ENCODE data around the gene AAMP. TPM values are rescaled to one million over a fixed set of nuclear protein-coding genes. Genes with fewer than 3 reads are reported as not detected.

Gene AAMP
- total RNA-seq, result 100 to 1,000 TPM in 3 of 4 donors, 10 to 100 TPM in 1; 94.9 to 186 (median 123) TPM

- no peak for TF ChIP-seq CTCF (IDR thresholded peaks at IDR 0.05; ENCODE audit: low read depth)
Measured at GRCh38 chr2:218269900-218270720, at the start of gene AAMP, which contains the start of gene PNKD. AAMP (minus strand) TSS chr2:218270137; CDS start chr2:218270086, 51 bp downstream. PNKD (plus strand) TSS chr2:218270519; CDS start chr2:218270536, 17 bp downstream.

- TF ChIP-seq CTCF (IDR thresholded peaks at IDR 0.05; ENCODE audit: low read depth), result no peak
Measured at GRCh38 chr2:218318241-218318640, 48.3 kb upstream of the AAMP start.

GRCh38 chr2:218317835-218318234 is 47.9 kb upstream of the AAMP start:
- no peak for TF ChIP-seq CTCF (IDR thresholded peaks at IDR 0.05; ENCODE audit: low read depth)

DNA sequence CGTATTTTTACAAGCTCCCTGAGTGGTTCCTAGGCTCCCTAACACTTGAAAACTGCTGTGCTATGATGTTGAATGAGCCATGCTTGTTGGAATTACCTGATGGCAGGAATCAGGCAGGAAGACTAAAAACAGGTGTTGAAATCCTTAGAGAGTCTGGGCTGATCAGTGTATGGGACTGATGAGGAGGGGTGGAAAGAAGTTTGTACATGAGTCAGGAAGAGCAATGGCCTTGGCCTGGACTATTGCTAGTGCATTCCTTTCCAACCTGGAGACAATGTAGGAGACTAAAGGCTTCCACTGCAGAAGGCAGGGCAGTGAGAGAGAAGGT is 47.3 kb upstream of the AAMP start:
- no peak for TF ChIP-seq CTCF (IDR thresholded peaks at IDR 0.05; ENCODE audit: low read depth)

DNA sequence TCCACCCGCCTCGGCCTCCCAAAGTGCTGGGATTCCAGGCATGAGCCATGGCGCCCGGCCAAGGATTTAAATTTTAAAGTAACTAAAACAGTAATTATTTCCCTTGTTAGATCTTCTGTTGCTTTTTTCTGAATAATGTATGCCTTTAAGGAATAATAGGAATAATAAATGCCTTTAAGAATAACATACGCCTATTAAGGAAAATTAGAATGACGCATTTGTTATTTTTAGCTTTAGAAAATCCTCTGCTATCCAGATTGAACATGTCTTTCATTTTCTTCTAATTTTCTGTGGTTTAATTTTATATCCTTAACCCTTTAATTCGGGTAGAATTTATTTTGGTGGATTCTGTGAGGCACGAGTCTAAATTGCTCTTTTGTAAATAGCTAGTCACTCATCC is 45.5 kb upstream of the AAMP start:
- no peak for TF ChIP-seq CTCF (IDR thresholded peaks at IDR 0.05; ENCODE audit: low read depth)

DNA sequence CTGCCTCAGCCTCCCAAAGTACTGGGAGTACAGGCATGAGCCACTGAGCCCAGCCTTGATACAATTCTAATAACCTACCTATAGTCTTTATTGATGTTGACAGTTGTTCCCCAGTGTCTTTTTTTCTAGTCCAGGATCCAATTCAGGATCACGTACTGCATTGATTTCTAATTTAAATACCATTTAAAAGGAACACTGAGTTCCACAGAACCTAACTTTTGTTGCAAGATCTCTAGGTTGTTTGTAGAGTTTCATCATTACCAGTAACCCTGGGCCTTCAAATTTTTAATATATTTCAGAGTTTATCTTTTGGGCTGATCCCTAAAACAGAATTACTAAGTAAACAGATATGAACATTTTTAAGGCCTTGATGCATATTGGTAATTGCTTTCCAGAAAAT is 43.4 kb upstream of the AAMP start:
- TF ChIP-seq CTCF (IDR thresholded peaks at IDR 0.05; ENCODE audit: low read depth), result no peak

DNA sequence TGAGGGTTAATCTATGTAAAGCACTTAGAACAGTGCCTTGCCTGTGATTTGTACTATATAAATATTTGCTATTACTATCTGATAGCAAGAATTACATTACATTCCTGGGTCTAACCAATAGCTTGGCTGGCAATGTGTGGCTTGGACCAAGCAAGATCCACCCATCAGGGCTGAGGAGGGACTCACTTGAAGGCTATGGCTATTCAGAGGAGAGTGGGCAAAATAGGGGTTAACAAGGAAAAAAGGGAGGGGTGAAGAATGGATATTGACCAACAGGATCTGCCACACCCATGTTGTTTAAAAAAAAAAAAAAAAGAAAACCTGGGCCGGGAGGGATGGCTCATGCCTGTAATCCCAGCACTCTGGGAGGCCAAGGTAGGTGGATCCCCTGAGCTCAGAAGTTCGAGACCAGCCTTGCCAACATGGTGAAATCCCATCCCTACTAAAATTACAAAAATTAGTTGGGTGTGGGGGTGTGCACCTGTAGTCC is 42.4 kb upstream of the AAMP start:
- no peak for TF ChIP-seq CTCF (IDR thresholded peaks at IDR 0.05; ENCODE audit: low read depth)

Measured in subcutaneous adipose tissue (tissue), 4 donors.